HepG2 (cell line): Measurements from ENCODE around the gene CPOX.

ENCODE experiments used
- CREB1 ChIP-seq, 2 experiments: fragments of 450-650 bp in 1 of 2; IDR thresholded peaks; 2 replicates each; pipeline ENCODE4 v1.6.1; 2016 to 2017; ENCODE audit warnings: control low read depth in 1 of 2, mild to moderate bottlenecking in 1 of 2, missing compliant biosample characterization in 1 of 2, missing genetic modification characterization in 1 of 2
- GABPB1 ChIP-seq: IDR thresholded peaks from 2 replicates; pipeline ENCODE4 v1.6.1; 2016; ENCODE audit warnings: mild to moderate bottlenecking, missing genetic modification reagents, moderate library complexity, missing compliant biosample characterization
- PCBP1 ChIP-seq: fragments of 200-400 bp; formaldehyde crosslinking; IDR thresholded peaks from 2 replicates; pipeline ENCODE4 v1.6.1; 2017; ENCODE audit warnings: mild to moderate bottlenecking, low read depth, low read length, borderline replicate concordance
- POLR2A ChIP-seq, 2 experiments: IDR thresholded peaks; 2 replicates each; pipeline ENCODE4 v1.6.1; 2011; ENCODE audit warnings: low read depth in 2 of 2, low read length in 2 of 2, mild to moderate bottlenecking in 1 of 2, moderate library complexity in 1 of 2; ENCODE audit not compliant: insufficient read depth in 1 of 2
- SIN3B ChIP-seq: fragments of 150-350 bp; IDR thresholded peaks from 2 replicates; pipeline ENCODE4 v1.6.1; 2014; ENCODE audit warnings: low read length
- SMARCE1 ChIP-seq: fragments of 450-650 bp; IDR thresholded peaks from 2 replicates; pipeline ENCODE4 v1.6.1; 2017; ENCODE audit warnings: borderline replicate concordance
- TF ChIP-seq, protein P1 (sequence below): sonication (generic); formaldehyde crosslinking; IDR thresholded peaks from 2 replicates; pipeline ENCODE4 v1.5.0; 2020; ENCODE audit warnings: mild to moderate bottlenecking, missing genetic modification reagents, moderate library complexity
- TF ChIP-seq, protein P2 (sequence below): IDR thresholded peaks from 2 replicates; pipeline ENCODE4 v1.6.1; 2012; ENCODE audit warnings: inconsistent platforms

DNA sequence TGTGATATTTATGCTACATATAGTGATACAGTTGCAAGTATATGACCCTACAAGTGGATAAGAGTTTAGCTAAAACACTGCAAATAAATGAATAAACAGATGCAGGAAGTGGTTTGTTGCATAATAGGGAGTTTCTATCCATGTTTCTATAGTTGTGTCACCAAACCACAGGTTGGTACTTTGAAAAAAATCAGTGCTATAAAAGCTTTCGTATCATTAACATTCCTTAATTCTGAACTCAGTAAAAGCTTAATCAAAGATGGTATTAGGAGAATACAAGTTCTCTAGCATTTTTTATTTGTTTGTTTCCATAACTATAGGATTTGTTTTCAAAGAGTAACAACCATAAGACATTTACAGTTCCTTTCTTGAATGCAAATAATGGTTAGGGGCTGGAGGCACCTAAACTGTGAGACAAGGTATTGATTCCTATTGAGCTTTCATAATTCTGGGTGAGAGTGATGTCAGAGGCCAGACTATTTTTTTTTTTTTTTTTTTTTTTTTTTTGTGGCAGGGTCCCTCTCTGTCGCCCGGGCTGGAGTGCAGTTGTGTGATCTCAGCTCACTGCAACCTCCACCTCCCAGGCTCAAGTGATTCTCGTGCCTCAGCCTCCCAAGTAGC, 29.6 kb downstream of the CPOX start:
- TF ChIP-seq SIN3B: no peak
- TF ChIP-seq PCBP1: no peak
- TF ChIP-seq, protein P1, sequence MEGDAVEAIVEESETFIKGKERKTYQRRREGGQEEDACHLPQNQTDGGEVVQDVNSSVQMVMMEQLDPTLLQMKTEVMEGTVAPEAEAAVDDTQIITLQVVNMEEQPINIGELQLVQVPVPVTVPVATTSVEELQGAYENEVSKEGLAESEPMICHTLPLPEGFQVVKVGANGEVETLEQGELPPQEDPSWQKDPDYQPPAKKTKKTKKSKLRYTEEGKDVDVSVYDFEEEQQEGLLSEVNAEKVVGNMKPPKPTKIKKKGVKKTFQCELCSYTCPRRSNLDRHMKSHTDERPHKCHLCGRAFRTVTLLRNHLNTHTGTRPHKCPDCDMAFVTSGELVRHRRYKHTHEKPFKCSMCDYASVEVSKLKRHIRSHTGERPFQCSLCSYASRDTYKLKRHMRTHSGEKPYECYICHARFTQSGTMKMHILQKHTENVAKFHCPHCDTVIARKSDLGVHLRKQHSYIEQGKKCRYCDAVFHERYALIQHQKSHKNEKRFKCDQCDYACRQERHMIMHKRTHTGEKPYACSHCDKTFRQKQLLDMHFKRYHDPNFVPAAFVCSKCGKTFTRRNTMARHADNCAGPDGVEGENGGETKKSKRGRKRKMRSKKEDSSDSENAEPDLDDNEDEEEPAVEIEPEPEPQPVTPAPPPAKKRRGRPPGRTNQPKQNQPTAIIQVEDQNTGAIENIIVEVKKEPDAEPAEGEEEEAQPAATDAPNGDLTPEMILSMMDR (CRISPR knock-in tag): no peak
- TF ChIP-seq GABPB1 (CRISPR knock-in tag): no peak
- no peak for TF ChIP-seq SMARCE1
- no peak for TF ChIP-seq CREB1 (IDR thresholded peaks at IDR 0.05)
- TF ChIP-seq CREB1 (CRISPR knock-in tag; IDR thresholded peaks at IDR 0.05): no peak
- TF ChIP-seq, protein P2, sequence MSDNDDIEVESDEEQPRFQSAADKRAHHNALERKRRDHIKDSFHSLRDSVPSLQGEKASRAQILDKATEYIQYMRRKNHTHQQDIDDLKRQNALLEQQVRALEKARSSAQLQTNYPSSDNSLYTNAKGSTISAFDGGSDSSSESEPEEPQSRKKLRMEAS: no peak
- TF ChIP-seq POLR2A (IDR thresholded peaks at IDR 0.05; ENCODE audit: insufficient read depth in 1 of 2, low read depth in 2 of 2, low read length in 2 of 2): no peak
